ENCODE results near the gene ESPNL.

ESPNL gene

GRCh38 chr2:238080518-238080917, 19.6 kb upstream of the ESPNL start:
- no peak for DNase-seq

GRCh38 chr2:238081150-238081549, 19.0 kb upstream of the ESPNL start:
- no peak for DNase-seq

GRCh38 chr2:238081561-238081960, 18.6 kb upstream of the ESPNL start:
- no peak for DNase-seq

GRCh38 chr2:238082151-238082550, 18.0 kb upstream of the ESPNL start:
- DNase-seq = no peak

- no peak for DNase-seq
Observed at GRCh38 chr2:238082827-238083226, 17.3 kb upstream of the ESPNL start.

- DNase-seq = no peak
Observed at GRCh38 chr2:238083919-238084318, 16.2 kb upstream of the ESPNL start.

- no peak for DNase-seq
Observed at GRCh38 chr2:238084761-238085160, 15.4 kb upstream of the ESPNL start.

GRCh38 chr2:238085899-238086298, 14.2 kb upstream of the ESPNL start:
- DNase-seq = no peak

GRCh38 chr2:238087211-238087610, 12.9 kb upstream of the ESPNL start:
- no peak for DNase-seq

GRCh38 chr2:238090887-238091286, 9.3 kb upstream of the ESPNL start:
- no peak for DNase-seq

- no peak for DNase-seq
Observed at GRCh38 chr2:238091436-238092060, 8.6 kb upstream of the ESPNL start.

GRCh38 chr2:238092486-238093035, 7.6 kb upstream of the ESPNL start:
- no peak for DNase-seq

GRCh38 chr2:238093181-238094140, 6.7 kb upstream of the ESPNL start:
- no peak for DNase-seq

- DNase-seq = no peak
Observed at GRCh38 chr2:238094438-238095022, 5.6 kb upstream of the ESPNL start.

- DNase-seq = no peak
Observed at GRCh38 chr2:238095143-238095542, 5.0 kb upstream of the ESPNL start.

GRCh38 chr2:238096311-238097011, 3.7 kb upstream of the ESPNL start:
- no peak for DNase-seq

- DNase-seq = no peak
Observed at GRCh38 chr2:238097201-238097987, 2.7 kb upstream of the ESPNL start.

- DNase-seq = no peak
Observed at GRCh38 chr2:238097988-238098871, 1.9 kb upstream of the ESPNL start.

- no peak for DNase-seq
Observed at GRCh38 chr2:238098901-238099713, 1.0 kb upstream of the ESPNL start.

GRCh38 chr2:238099714-238100048, 459 bp upstream of the ESPNL start:
- no peak for DNase-seq
